HG03045 (cell line): Measurements from ENCODE around the gene NGB.

Experiments used
- ATAC-seq: cut with Tn5 transposase; IDR thresholded peaks from one replicate; pipeline ENCODE4 v1.9.1; 2021; ENCODE audit warnings: mild to moderate bottlenecking, moderate library complexity; ENCODE audit not compliant: unreplicated experiment

Gene NGB

DNA sequence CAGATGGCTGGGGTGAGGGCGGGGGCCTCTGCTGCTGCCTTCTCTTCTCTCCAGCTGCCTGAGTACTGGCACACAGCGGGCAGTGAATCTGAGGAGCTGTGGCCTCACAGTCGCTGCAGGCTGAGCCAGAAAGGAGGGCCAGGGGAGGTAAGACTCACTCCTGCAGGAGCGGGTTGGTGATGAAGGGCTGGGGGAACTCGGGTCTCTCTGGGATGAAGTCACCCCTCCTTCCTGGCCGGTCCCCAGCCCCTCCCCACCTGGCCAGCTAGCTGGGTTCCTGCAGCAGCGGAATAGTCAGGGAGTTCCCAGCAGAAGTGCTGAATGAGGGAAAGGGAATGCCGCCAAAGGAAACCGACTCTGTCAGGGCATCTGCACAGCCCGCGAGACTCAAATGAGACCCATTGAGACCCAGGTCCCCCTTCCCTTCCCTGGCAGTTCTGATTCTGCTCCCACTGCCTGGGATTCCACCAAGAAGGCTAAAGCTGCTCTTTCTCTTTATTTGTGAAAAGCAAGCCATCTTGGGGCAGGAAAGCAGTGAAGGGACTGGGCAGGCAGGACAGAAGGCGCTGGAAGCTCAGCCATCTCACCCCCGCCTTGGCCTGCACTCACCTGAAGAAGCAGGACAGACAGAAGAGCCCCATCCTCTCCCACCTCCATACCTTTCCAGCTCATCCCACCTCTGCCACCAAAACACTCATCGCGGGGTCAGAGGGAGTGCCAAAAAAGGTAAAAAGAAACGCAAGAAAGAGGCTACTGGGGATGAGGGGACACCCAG, 5.3 kb downstream of the NGB start:
- ATAC-seq: no peak

DNA sequence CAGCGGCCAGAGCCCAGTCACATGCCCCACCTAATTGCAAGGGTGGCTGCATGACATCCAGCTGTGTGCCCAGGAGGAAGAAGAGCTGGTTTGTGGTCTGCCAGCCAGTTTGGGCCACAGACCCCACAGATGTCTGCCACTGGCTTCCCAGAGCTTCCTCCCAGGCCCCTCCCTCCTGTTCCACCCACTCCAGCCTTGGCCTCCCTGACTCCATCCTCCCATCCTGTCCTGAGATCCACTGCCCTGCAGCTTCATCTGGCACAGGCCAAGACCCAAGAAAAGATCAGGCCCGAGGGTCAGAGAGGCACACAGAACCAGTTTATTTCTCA, 5.9 kb downstream of the NGB start:
- ATAC-seq: no peak

DNA sequence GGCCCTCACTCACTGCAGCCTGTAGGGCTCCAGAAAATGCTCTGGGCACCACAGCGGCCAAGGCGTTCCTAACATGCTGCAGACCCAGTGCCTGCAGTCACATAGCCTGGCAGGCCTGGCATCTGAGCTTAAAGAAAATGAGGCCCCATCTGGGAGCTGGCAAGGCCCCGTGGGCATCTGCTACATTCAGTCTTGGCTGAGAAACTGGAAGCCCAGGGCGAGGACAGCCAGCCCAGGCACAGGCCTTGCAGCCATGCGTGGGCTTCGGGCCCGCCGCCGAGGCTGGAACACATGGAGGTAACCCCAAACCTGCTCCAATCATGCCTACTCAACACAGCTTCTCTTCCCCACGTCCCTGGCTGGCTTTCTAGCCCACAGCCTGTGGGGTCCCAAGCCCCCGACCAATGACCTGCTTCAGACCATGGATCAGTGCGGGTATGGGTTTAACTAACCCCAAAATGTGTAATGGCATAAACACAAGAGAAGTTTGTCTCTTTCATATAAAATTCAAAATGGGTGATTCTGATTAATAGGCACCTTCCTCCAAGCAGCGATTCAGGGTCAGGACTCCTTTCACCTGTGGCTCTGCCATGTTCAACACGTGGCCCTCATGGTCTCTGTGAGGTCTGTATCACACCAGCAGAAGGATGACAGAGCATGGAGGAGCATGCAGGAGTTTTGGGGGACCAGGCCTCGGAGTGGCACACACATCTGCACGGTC, 6.4 kb downstream of the NGB start:
- ATAC-seq: no peak

DNA sequence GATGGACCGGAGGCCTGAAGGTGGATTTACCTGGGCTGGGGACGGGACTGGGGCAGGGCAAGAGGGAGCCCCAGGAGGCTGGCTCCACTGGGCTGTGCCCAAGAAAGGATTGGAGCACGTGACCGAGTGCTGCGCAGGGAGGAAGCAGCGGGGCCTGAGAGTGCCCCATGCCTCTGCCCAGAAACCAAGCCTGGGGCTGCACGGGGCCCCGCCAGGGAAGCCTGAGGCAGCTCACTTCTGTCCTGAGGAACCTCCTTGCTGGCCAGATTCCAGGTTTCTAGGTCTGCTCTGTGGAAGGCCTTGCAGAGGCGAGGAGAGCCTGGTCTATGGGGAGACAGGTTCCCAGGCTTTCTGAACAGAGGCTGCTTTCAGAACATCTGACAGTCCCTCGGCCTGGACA, 10.4 kb downstream of the NGB start:
- no peak for ATAC-seq

DNA sequence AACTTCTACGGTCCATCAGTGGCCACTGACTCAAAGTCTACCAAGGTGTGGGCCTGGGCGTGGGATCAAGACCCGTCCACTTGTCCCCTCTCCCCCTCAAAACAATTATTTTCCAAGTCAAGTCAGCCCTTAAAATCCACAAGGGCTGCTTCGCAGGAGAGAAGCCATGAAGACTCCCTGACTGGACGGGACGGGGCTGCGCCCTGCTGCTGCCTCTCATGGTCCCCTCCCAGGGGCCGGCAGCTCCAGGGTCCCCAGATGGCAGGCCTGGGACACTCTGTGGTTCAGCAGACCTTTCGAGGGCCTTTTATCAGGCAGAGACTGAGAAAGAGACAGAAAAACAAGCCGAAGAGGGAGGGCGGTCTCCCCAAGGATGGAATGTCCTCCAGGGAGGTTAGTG, 10.8 kb downstream of the NGB start:
- no peak for ATAC-seq

DNA sequence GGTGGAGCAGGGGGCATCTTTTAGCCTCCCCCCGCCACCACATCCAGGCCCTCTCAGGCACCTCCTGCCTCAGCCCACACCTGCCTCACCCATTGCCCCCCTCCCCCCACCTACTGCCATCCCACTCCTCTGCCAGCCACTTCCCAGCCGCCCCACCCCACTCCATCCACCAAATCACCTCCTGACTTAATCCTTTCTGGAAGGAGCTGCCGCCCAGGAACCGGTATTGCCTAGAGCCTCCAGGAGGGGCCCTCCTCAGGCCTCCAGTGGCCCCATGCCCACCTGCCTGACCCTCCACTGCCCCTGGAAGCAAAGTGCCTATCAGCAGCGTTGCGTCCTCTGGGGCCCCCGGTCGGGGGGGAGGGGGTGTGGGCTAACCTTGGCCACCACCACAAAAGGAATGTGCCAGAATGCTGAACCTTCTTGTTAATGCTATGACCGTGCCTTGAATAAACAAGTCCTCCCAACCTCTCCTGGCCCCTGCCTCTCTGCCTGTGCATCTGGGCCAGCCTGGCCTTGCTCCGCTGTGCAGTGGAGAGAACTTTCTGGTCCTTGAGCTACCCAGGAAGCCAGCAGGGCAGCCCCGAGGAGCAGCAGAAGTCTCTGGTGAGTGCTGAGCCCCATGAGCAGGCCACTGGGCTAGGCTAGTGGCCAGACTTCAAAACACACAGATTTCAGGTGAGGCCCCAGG, 11.8 kb downstream of the NGB start:
- no peak for ATAC-seq

DNA sequence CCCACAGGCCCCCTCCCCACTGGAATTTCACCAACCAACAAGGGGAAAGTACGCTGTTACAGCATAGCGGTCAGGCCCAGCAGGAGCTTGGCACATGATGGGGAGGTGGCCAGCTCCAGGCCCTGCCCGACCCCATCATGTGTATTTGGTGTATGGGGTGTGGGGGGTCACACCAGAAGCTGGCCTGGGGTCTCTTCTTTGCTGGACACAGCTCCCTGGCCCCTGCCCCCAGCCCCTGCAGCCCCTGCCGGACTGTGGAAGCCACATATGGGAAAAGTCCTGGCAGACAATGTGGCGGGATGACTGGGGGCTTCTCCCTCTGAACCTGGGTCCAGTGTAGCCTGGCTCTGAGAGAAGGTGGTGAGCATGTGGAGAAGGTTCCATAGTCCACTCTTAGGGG, 12.4 kb downstream of the NGB start:
- ATAC-seq: no peak

DNA sequence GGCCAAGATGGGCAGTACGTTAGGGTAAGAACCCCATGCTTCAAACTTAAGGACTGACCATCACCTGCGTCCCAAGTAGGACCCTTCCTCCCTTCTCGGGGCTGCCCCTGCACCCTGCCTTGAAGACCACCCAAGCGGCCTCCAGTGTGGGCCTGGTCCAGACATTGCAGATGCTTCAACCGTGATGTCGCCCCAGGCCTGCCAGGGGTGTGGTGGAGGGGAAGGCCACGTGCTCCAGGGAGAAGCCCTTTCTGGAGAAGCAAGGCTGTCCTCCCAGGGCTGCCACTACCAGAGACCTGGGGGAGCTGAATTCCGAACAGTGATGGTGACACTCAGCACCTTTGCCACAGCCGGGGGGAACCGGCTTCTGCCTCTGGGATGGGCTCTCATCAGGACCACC, 13.3 kb downstream of the NGB start:
- ATAC-seq: no peak

DNA sequence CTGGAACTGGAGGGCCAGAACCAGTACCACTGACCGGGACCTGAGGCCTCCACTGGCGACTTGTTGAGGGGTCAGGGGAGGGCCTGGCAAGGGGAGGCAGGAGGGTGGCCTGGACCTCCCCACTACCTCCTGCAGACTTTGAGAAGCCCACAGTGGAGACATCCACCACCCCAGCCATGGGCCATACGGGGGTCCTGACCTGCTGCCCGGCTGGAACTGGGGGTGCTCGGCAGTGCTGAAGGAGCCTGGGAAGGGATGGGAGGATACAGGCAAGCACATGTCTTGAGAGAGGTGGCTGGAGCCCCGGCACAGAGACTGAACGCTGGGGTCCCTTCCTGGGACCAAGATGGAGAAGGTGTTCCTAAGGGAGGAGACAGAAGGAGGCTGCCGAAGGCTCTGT, 14.3 kb downstream of the NGB start:
- ATAC-seq: no peak

DNA sequence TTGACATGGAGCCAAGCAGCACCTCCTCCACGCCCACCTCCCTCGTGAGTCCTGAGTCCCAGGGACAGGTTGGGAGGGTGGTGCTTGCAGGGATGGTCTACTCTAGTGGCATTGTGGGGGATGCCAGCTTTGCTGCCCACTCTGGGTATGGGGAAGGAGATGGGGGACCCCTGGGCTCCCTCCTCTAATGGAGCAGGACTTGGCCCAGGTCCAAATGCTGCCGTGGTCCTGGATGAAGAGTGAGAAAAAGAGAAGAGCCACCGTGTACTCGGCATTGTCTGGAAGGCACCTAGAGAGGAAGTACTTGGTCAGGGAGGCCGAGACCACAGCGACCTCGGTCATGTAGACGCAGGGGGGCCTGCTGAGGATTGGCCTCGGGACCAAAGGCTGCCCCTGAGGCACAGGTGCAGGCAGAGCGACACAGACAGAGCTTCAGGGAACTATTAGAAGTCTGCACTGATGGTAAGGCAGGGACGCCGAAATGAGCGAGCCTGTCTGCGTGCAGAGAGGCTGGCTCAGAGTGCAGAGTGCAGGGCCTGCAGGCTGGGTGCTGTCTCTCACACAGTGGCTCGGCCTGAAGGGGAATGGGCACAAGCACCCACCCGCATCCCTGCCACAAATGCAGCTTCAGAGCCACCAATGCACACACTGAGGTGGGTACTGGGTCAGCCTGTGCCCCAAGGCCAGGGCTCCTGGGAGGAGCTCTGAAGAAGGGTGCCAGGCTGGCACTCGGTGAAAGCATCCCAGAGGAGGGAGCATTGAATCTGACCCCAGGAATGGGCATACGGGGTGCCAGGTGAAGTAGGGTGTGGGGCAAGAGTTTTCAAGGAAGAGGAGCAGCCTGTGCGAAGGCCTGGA, 17.4 kb downstream of the NGB start:
- no peak for ATAC-seq

DNA sequence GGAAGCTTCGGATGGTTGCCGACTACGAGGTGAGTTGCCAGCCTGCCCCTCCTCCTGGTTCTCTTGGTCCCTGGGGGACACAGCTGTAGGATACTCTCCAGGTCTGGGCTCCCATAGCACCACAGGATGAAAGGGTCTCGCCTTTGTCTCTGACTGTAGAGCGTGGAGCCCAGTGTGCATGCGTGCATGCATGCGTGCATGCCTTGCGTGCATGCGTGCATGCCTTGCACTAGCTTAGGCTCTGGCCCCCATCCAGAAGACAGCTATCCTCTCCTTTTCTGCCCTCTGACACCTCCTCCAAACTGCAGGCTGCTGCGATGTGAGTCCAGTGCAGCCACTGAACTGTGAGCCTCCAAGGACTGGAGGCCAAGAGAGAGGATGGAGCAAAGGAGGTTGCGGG, 19.1 kb downstream of the NGB start:
- no peak for ATAC-seq

DNA sequence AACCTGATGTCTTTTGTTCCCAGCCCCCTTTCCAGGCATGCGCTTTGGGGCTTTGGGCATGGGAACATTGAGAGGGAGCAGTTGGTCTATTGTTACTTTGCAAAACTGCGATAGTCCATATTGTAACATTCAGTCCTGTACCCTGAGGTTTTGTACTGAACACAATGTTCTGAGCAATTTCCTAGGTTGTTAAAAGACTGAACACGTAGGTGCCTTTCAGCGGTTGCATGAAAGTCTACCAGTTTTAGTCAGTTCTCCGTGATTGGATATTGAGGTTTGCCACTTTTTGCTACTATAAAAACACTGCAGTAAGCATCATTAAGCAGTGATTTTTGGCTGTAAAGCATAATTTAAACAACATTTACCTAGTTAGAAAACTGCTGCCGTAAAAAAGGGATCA, 20.1 kb downstream of the NGB start:
- ATAC-seq: no peak

DNA sequence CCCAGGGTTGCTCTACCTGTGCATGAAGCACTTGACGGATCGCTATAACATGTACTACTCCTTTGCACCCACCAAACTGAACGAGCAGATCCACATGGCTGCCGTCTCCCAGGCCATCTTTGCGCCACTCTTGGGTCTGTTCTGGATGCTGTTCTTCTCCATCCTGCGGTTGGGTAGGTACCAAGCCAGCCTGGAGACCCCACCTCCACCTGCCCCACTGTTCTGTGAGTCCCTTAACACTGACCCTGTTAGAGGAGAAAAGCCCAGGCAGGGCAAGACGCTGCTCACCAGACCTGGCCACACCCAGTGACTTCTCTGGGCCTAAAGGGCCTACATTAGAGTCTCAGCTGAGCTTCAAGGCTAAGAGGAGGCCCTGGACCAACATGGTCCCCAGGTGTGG, 21.7 kb downstream of the NGB start:
- no peak for ATAC-seq

DNA sequence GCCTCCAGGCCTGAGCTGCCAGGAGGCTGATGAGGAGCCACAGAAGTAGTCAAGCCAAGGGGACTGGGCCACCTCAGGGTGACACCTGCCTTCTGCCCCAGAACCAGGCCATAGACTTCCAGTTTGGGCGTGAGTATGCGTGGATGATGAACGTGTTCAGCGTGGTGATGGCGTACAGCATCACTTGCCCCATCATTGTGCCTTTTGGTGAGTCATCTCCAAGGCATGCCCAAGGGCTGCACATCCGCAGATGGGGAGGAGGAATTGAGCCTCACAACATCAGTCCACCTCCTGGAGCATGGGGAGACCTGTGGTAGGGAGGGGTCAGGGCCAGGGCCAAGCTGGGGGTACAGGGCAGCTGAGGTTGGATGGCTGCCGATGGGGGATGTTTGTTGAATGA, 22.3 kb downstream of the NGB start:
- ATAC-seq: no peak

DNA sequence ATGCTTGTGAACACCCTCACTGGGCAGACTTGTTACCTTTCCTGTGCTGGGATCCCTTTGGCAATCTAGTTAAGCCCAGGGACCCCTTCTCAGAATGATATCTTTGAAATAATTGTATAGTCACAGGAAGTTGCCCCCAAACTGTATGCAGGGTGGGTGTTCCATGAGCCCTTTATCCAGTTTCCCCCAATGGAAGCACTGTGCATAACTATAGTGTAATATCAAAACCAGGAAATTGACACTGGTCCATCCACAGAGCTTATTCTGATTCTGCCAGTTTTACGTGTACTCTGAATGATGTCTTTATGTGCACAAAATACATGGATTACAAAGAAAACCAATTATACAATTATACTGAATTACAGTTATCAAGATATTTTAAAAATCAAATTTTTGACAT, 24.2 kb downstream of the NGB start:
- ATAC-seq: no peak

DNA sequence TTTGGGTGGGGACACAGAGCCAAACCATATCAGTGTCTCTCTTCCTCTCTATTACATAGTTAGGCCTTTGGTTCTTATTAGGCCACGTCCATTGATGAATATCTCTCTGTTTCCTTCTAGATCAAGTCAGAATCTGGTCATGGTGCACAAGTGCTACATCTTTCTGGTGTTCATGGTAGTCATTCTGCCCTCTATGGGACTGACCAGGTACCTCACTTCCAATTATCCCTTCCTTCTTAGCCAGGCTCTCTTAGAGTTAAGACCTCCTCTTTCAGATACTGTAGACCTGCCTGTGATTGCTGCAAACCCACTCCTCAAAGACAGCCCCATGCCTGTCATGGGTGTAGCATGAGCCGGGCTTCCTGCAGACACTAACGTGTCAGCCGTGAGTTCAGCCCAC, 25.2 kb downstream of the NGB start:
- ATAC-seq: no peak

DNA sequence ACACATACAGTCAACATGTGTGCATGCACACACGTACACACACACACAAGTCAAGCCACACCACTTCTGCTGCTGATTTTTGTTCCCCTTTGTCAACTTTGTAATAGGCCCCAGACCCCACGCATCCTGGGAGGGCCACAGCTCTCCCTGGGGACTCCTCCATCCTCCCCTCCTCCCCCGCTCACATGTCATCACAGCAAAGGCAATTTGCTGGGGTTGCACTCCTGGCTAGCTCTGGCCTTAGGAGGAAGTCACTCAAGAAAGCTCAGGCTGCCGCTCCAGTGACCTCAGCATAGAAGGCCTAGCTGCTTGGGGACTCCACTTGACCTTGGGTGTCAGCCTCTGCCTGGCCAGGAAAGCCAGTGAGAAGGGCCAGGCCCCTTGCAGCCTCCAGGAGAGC, 27.2 kb downstream of the NGB start:
- ATAC-seq: no peak

DNA sequence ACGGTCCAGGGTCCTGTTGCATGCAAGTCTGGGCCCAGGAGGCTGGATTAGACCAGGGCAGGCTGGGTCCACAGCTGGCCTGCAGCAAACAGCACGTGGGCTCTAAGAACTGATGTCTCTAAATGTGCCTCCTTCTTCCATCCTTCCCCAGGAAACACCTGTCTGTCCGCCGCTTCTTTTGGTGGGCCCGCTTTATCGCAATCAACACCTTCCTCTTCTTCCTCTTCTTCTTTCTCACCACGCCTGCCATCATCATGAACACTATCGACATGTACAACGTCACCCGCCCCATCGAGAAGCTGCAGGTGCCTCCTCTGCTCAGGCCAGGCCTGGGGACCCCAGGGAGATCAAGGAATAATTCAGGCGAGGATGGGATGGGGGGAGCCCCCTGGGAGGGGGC, 28.3 kb downstream of the NGB start:
- ATAC-seq: no peak

DNA sequence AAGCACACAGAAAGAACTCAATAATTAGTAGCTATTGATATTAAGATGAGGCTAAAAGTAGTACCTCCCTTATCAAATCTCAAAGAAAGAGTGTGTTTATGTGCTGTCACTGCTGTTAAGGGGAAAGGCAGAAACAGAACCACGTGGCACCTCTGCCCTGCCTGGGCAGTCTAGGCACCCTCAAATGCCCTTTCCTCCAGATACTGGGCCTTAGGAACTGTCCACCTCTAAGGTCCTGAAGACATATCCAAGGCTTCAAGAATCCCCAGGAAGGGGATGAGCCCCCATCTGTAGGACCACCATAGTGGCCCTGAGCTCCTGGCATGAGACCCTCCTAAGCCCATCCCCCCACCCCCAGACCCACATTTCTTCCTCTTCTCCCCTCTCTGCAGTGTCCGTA, 29.1 kb downstream of the NGB start:
- ATAC-seq: no peak

DNA sequence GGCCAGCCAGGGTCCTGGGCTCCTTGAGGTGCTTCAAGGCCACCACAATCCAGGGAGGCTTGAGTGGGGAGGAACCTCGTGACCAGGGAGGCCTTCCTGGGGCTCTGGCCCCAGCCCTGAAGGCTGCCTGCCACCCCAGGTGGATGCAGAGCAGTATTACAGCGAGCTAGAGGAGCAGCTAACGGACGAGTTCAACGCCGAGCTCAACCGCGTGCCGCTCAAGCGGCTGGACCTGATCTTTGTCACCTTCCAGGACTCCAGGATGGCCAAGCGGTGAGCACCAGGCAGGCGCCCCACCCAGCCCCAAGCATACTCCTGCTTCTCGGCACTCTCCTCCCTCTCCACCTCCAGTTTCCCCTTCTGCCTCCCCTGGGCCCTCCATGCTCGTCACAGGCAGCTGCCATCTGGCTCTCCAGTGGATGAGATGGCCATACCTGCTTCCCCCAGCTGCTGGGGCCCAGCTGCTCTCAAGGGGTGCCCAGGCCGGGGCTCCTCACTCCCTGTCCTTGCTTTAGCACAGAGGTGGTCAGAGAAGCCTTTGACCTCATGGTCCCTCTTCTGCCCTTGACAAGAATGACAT, 30.6 kb downstream of the NGB start:
- ATAC-seq: no peak

DNA sequence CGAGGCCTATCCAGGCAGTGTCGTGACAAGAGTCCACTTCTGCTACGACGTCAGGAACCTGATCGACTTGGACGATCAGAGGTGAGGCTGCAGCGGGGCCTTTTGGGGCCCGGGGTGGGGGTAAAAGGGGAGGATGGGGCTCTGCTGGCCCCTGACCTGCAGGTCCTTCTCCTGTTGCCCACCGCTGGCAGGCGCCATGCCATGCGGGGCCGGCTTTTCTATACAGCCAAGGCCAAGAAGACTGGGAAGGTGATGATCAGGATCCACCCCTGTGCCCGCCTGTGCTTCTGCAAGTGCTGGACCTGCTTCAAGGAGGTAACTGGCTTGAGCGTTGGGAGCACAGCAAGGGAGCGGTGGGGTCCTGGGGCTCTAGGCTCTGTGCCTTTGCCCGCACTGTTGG, 31.6 kb downstream of the NGB start:
- no peak for ATAC-seq
